ENCODE measurements around the gene TMEM238L.

DNA sequence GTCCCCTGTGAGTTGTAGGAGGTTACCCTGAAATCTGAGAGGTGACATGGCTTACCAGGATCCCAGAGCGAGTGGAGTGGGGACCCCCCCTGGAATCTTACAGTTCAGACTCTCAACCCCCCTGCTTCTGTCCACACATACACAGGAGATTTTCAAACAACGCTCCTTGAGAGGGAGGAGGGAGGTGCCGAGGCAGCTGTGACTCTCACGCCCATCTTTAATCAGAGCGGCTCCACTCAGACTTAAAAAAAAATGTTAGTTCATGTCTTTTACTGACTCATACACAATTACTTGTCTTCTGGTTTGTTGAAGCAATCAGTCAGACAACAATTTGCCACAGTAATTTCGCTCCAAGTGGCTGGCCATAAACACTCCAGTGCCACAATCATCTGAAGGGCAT lies 58.7 kb downstream of the TMEM238L start:
- TF ChIP-seq TAF1 (IDR thresholded peaks at IDR 0.05; ENCODE audit: low read depth) (no peak), TCF12 (IDR thresholded peaks at IDR 0.05; ENCODE audit: low read depth) (no peak), MAX (IDR thresholded peaks at IDR 0.05) (no peak), YY1 (IDR thresholded peaks at IDR 0.05; ENCODE audit: low read depth) (no peak)

Measured in Ishikawa (cell line).